K562 (cell line): ENCODE measurements around the gene RNF212B. TPM values are rescaled to one million over a fixed set of nuclear protein-coding genes. Genes with fewer than 3 reads are reported as not detected.

Experiments used
- AFF4 ChIP-seq: sonication (generic); formaldehyde crosslinking; IDR thresholded peaks from 2 replicates; pipeline ENCODE4 v1.8.0; 2023; ENCODE audit warnings: mild to moderate bottlenecking, missing genetic modification reagents
- CCAR2 ChIP-seq: fragments of 200-400 bp; formaldehyde crosslinking; IDR thresholded peaks from 2 replicates; pipeline ENCODE4 v1.6.1; 2017; ENCODE audit warnings: mild to moderate bottlenecking, low read depth, low read length
- FOXM1 ChIP-seq, 2 experiments: fragments of 450-650 bp in 1 of 2; sonication (generic) in 1 of 2; formaldehyde crosslinking in 1 of 2; IDR thresholded peaks; 2 replicates each; pipeline versions ENCODE4 v1.6.1 to v1.9.0; 2017 to 2022; ENCODE audit warnings: low read depth in 2 of 2, mild to moderate bottlenecking in 2 of 2, missing genetic modification reagents in 1 of 2, moderate library complexity in 1 of 2
- MIER1 ChIP-seq: fragments of 450-650 bp; IDR thresholded peaks from 2 replicates; pipeline ENCODE4 v1.6.1; 2016; ENCODE audit warnings: antibody characterized with exemption, mild to moderate bottlenecking, low read depth
- SP1 ChIP-seq: sonication (generic); formaldehyde crosslinking; IDR thresholded peaks from 2 replicates; pipeline ENCODE4 v1.8.1; 2022; ENCODE audit warnings: mild to moderate bottlenecking, missing genetic modification reagents
- STAT5A ChIP-seq: IDR thresholded peaks from 2 replicates; pipeline ENCODE4 v1.6.1; 2012; ENCODE audit warnings: low read length, inconsistent platforms, borderline replicate concordance
- TAF7 ChIP-seq: fragments of 450-650 bp; IDR thresholded peaks from 2 replicates; pipeline ENCODE4 v1.6.1; 2016; ENCODE audit warnings: missing genetic modification characterization, missing compliant biosample characterization
- TEAD2 ChIP-seq: fragments of 450-650 bp; IDR thresholded peaks from 2 replicates; pipeline ENCODE4 v1.6.1; 2016; ENCODE audit warnings: missing genetic modification characterization, control low read depth, missing compliant biosample characterization
- ZBTB34 ChIP-seq: fragments of 250-450 bp; sonication (Bioruptor Pico); IDR thresholded peaks from 2 replicates; pipeline ENCODE4 v1.8.0; 2021; ENCODE audit warnings: mild to moderate bottlenecking, moderate library complexity
- ZFX ChIP-seq: sonication (generic); formaldehyde crosslinking; IDR thresholded peaks from 2 replicates; pipeline ENCODE4 v1.8.0; 2022; ENCODE audit warnings: mild to moderate bottlenecking, missing genetic modification reagents, moderate library complexity
- ZNF408 ChIP-seq: fragments of 250-450 bp; sonication (Bioruptor Pico); IDR thresholded peaks from 2 replicates; pipeline ENCODE4 v1.4.0; 2020; ENCODE audit warnings: low read depth, mild to moderate bottlenecking, moderate library complexity
- polyA plus RNA-seq, 8 experiments: library from polyadenylated mRNA; depleted of rRNA in 4 of 8; stranded (reverse) in 5 of 8; unstranded in 3 of 8; fragments of >200 nt; fragmentation: Nextera tagmentation in 2 of 8; fragmentation: Illumina TruSeq in 1 of 8; extraction: Ambion mirVana in 2 of 8; extraction: Trizol in 1 of 8; gene quantifications; 2 replicates each; pipeline versions ENCODE4 v1.2.1 to v1.2.3, GENCODE V29; 2011 to 2014; ENCODE audit warnings: inconsistent platforms in 1 of 8, missing spikeins in 1 of 8
- total RNA-seq, 7 experiments: library from RNA; depleted of rRNA in 6 of 7; stranded (reverse); fragments of >200 nt in 6 of 7; fragmentation: Illumina TruSeq in 2 of 7; extraction: Trizol in 2 of 7; gene quantifications; 2 replicates each; pipeline versions ENCODE4 v1.2.1 to v1.2.3, GENCODE V29; 2011 to 2021; ENCODE audit warnings: low replicate concordance in 1 of 7
- TF ChIP-seq, protein P1 (sequence below): sonication (generic); formaldehyde crosslinking; IDR thresholded peaks from 2 replicates; pipeline ENCODE4 v1.8.1; 2023; ENCODE audit warnings: mild to moderate bottlenecking, missing genetic modification reagents, moderate library complexity
- TF ChIP-seq, protein P2 (sequence below): sonication (generic); formaldehyde crosslinking; IDR thresholded peaks from 2 replicates; pipeline ENCODE4 v1.4.0; 2020; ENCODE audit warnings: mild to moderate bottlenecking, missing genetic modification reagents
- TF ChIP-seq, protein P3 (sequence below), 2 experiments: fragments of 450-650 bp; IDR thresholded peaks; 2 replicates each; pipeline ENCODE4 v1.6.1; 2016
- TF ChIP-seq, protein P4 (sequence below), 2 experiments: fragments of 450-650 bp in 1 of 2; sonication (generic) in 1 of 2; formaldehyde crosslinking; conservative IDR thresholded peaks; 2 replicates each; pipeline versions ENCODE4 v1.4.0 to v1.8.1; 2020 to 2022; ENCODE audit warnings: mild to moderate bottlenecking in 1 of 2, missing genetic modification reagents in 1 of 2

The RNF212B gene
- total and polyA plus RNA-seq, 9 of the 15 experiments (the other 6 are each of a cell fraction or from before 2014, with no cell fraction given): 0.15 to 0.43 (median 0.27) TPM; not detected in 3

GRCh38 chr14:23294734-23295561, 57.2 kb downstream of the RNF212B start (continued):
- TF ChIP-seq ZBTB34 (CRISPR knock-in tag) (no peak), FOXM1 (IDR thresholded peaks at IDR 0.05; ENCODE audit: low read depth) (peak; percentile 53; the same call in 1 of the 2 replicates), FOXM1 (CRISPR knock-in tag; IDR thresholded peaks at IDR 0.05; ENCODE audit: low read depth) (no peak), AFF4 (CRISPR knock-in tag) (no peak), STAT5A (peak; percentile 16; the same call in 1 of the 2 replicates), ZNF408 (CRISPR knock-in tag) (no peak), SP1 (CRISPR knock-in tag) (no peak), CCAR2 (no peak), MIER1 (no peak), TAF7 (tag) (peak; percentile 40; the same call in 1 of the 2 replicates), TEAD2 (tag) (no peak), ZFX (peak; percentile 48)
- TF ChIP-seq, protein P1, sequence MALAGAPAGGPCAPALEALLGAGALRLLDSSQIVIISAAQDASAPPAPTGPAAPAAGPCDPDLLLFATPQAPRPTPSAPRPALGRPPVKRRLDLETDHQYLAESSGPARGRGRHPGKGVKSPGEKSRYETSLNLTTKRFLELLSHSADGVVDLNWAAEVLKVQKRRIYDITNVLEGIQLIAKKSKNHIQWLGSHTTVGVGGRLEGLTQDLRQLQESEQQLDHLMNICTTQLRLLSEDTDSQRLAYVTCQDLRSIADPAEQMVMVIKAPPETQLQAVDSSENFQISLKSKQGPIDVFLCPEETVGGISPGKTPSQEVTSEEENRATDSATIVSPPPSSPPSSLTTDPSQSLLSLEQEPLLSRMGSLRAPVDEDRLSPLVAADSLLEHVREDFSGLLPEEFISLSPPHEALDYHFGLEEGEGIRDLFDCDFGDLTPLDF (CRISPR knock-in tag): no peak
- TF ChIP-seq, protein P2, sequence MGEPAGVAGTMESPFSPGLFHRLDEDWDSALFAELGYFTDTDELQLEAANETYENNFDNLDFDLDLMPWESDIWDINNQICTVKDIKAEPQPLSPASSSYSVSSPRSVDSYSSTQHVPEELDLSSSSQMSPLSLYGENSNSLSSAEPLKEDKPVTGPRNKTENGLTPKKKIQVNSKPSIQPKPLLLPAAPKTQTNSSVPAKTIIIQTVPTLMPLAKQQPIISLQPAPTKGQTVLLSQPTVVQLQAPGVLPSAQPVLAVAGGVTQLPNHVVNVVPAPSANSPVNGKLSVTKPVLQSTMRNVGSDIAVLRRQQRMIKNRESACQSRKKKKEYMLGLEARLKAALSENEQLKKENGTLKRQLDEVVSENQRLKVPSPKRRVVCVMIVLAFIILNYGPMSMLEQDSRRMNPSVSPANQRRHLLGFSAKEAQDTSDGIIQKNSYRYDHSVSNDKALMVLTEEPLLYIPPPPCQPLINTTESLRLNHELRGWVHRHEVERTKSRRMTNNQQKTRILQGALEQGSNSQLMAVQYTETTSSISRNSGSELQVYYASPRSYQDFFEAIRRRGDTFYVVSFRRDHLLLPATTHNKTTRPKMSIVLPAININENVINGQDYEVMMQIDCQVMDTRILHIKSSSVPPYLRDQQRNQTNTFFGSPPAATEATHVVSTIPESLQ (CRISPR knock-in tag): peak; percentile 29; the same call in 1 of the 2 replicates
- TF ChIP-seq, protein P3, sequence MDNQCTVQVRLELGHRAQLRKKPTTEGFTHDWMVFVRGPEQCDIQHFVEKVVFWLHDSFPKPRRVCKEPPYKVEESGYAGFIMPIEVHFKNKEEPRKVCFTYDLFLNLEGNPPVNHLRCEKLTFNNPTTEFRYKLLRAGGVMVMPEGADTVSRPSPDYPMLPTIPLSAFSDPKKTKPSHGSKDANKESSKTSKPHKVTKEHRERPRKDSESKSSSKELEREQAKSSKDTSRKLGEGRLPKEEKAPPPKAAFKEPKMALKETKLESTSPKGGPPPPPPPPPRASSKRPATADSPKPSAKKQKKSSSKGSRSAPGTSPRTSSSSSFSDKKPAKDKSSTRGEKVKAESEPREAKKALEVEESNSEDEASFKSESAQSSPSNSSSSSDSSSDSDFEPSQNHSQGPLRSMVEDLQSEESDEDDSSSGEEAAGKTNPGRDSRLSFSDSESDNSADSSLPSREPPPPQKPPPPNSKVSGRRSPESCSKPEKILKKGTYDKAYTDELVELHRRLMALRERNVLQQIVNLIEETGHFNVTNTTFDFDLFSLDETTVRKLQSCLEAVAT (IDR thresholded peaks at IDR 0.05): peak; percentile 81 to 92; a peak in 3 of 4 replicates
- TF ChIP-seq, protein P4, sequence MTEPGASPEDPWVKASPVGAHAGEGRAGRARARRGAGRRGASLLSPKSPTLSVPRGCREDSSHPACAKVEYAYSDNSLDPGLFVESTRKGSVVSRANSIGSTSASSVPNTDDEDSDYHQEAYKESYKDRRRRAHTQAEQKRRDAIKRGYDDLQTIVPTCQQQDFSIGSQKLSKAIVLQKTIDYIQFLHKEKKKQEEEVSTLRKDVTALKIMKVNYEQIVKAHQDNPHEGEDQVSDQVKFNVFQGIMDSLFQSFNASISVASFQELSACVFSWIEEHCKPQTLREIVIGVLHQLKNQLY (CRISPR knock-in tag; conservative IDR thresholded peaks at IDR 0.05): no peak
